GM12801 (cell line): ENCODE data around the gene ZNF219.

ENCODE experiments used
- CTCF ChIP-seq: IDR thresholded peaks from one replicate; pipeline ENCODE4 v1.5.1; 2011; ENCODE audit warnings: control low read depth; ENCODE audit not compliant: insufficient read length; ENCODE audit errors: extremely low read depth

ZNF219 gene

GRCh38 chr14:21120686-21121085 is 22.2 kb upstream of the ZNF219 start:
- no peak for TF ChIP-seq CTCF

GRCh38 chr14:21118933-21119332 is 20.5 kb upstream of the ZNF219 start:
- no peak for TF ChIP-seq CTCF

GRCh38 chr14:21113369-21113768 is 14.9 kb upstream of the ZNF219 start:
- TF ChIP-seq CTCF = no peak

GRCh38 chr14:21112255-21112654 is 13.8 kb upstream of the ZNF219 start:
- no peak for TF ChIP-seq CTCF

GRCh38 chr14:21109377-21110138 is 11.1 kb upstream of the ZNF219 start:
- no peak for TF ChIP-seq CTCF

GRCh38 chr14:21108791-21109190 is 10.3 kb upstream of the ZNF219 start:
- TF ChIP-seq CTCF = no peak

GRCh38 chr14:21107283-21107800 is 8.9 kb upstream of the ZNF219 start:
- no peak for TF ChIP-seq CTCF
